Measurements from ENCODE around the gene TP53RK. TPM values are rescaled to one million over a fixed set of nuclear protein-coding genes. Genes with fewer than 3 reads are reported as not detected.
A peak's percentile ranks its signal among the peaks of the same experiment; 100 is the strongest.

TP53RK gene
- total and polyA plus RNA-seq, 2 of the 13 experiments (the other 11 are each of a cell fraction or from before 2014, with no cell fraction given): 12.9 to 25.5 TPM

- TF ChIP-seq TGIF2 (CRISPR knock-in tag; IDR thresholded peaks at IDR 0.05) (peak; percentile 57; the same call in 1 of the 2 replicates), ZSCAN25 (CRISPR knock-in tag; IDR thresholded peaks at IDR 0.05) (no peak), ZNF678 (CRISPR knock-in tag; IDR thresholded peaks at IDR 0.05) (peak; percentile 6; the same call in 1 of the 2 replicates), KLF13 (CRISPR knock-in tag; IDR thresholded peaks at IDR 0.05) (no peak), HMG20B (CRISPR knock-in tag; conservative IDR thresholded peaks at IDR 0.05) (no peak), ZNF274 (CRISPR knock-in tag; IDR thresholded peaks at IDR 0.05) (no peak), DZIP1 (CRISPR knock-in tag; IDR thresholded peaks at IDR 0.05) (no peak), ZNF296 (CRISPR knock-in tag; conservative IDR thresholded peaks at IDR 0.05) (no peak), NONO (IDR thresholded peaks at IDR 0.05) (no peak), NONO (CRISPR knock-in tag; conservative IDR thresholded peaks at IDR 0.05) (no peak), RFX3 (CRISPR knock-in tag; IDR thresholded peaks at IDR 0.05) (no peak), MIER3 (CRISPR knock-in tag; IDR thresholded peaks at IDR 0.05; ENCODE audit: borderline replicate concordance) (no peak), SIN3A (IDR thresholded peaks at IDR 0.05; ENCODE audit: borderline replicate concordance, low read depth, low read length) (no peak), SOX6 (IDR thresholded peaks at IDR 0.05) (no peak), SOX6 (CRISPR knock-in tag; IDR thresholded peaks at IDR 0.05) (no peak), ZNF512 (CRISPR knock-in tag; IDR thresholded peaks at IDR 0.05) (no peak), POLR2G (IDR thresholded peaks at IDR 0.05; ENCODE audit: low read depth, low read length) (no peak), PBX2 (CRISPR knock-in tag; IDR thresholded peaks at IDR 0.05) (no peak), ZNF510 (CRISPR knock-in tag; IDR thresholded peaks at IDR 0.05; ENCODE audit: low read depth) (peak; percentile 45), CHD4 (IDR thresholded peaks at IDR 0.05; ENCODE audit: borderline replicate concordance, low read length) (no peak; the same call in 1 of the 2 replicates), ZNF468 (CRISPR knock-in tag; IDR thresholded peaks at IDR 0.05) (peak; percentile 10; the same call in 1 of the 2 replicates), MTA3 (CRISPR knock-in tag; IDR thresholded peaks at IDR 0.05) (no peak)
- TF ChIP-seq, protein P1, sequence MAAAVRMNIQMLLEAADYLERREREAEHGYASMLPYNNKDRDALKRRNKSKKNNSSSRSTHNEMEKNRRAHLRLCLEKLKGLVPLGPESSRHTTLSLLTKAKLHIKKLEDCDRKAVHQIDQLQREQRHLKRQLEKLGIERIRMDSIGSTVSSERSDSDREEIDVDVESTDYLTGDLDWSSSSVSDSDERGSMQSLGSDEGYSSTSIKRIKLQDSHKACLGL (CRISPR knock-in tag; IDR thresholded peaks at IDR 0.05): no peak
Observed at GRCh38 chr20:46673394-46674252, 15.6 kb downstream of the TP53RK start (continued).

All from HepG2 (cell line).